ENCODE results near the gene RBFOX1.

DNA sequence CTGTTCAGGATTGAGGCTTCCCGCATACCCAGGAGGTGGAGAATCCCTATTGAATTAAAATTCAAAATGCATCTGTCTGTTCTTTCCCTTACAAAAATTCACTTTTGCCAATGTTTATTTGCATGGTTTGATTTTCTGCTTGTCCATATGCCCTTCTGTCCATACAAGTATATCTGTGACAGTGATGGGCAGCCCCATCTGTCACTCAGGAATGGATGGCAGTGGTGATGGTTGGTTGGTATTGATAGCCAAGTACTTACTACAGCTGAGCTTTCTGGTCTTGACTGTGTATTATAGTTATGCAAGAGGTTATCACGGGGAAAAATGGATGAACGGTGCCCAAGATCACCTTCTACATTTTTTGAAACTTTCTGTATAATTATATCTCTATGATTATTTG, 171.0 kb downstream of the RBFOX1 start:
- TF ChIP-seq, protein P1, sequence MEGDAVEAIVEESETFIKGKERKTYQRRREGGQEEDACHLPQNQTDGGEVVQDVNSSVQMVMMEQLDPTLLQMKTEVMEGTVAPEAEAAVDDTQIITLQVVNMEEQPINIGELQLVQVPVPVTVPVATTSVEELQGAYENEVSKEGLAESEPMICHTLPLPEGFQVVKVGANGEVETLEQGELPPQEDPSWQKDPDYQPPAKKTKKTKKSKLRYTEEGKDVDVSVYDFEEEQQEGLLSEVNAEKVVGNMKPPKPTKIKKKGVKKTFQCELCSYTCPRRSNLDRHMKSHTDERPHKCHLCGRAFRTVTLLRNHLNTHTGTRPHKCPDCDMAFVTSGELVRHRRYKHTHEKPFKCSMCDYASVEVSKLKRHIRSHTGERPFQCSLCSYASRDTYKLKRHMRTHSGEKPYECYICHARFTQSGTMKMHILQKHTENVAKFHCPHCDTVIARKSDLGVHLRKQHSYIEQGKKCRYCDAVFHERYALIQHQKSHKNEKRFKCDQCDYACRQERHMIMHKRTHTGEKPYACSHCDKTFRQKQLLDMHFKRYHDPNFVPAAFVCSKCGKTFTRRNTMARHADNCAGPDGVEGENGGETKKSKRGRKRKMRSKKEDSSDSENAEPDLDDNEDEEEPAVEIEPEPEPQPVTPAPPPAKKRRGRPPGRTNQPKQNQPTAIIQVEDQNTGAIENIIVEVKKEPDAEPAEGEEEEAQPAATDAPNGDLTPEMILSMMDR (conservative IDR thresholded peaks at IDR 0.05 in 1 of 2, IDR thresholded peaks at IDR 0.05 in 1 of 2; ENCODE audit: extremely low read depth in 1 of 2, insufficient read depth in 1 of 2, low read depth in 1 of 2, low read length in 2 of 2), result no peak
- no peak for TF ChIP-seq EZH2 (IDR thresholded peaks at IDR 0.05; ENCODE audit: borderline replicate concordance, low read length)

Measured in mammary epithelial cell (primary cell).